Measurements from ENCODE around the gene RNF223.

GRCh38 chr1:1062348-1063163, 11.6 kb downstream of the RNF223 start:
- TF ChIP-seq CTCF (IDR thresholded peaks at IDR 0.05; ENCODE audit: control extremely low read depth in 1 of 3, insufficient read depth in 1 of 3, low read depth in 1 of 3, low read length in 3 of 3), result no peak
- no peak for TF ChIP-seq CHD2 (IDR thresholded peaks at IDR 0.05; ENCODE audit: low read length)
- no peak for TF ChIP-seq EZH2 (IDR thresholded peaks at IDR 0.05; ENCODE audit: low read depth, low read length, severe bottlenecking)
- no peak for TF ChIP-seq TEAD4 (IDR thresholded peaks at IDR 0.05; ENCODE audit: low read depth, low read length)
- TF ChIP-seq EP300 (IDR thresholded peaks at IDR 0.05; ENCODE audit: borderline replicate concordance in 1 of 2, low read depth in 2 of 2, low read length in 2 of 2), result no peak
- no peak for TF ChIP-seq POLR2AphosphoS5 (IDR thresholded peaks at IDR 0.05; ENCODE audit: low read depth, low read length)
- no peak for TF ChIP-seq SP1 (IDR thresholded peaks at IDR 0.05; ENCODE audit: low read depth, low read length)
- TF ChIP-seq ATF2 (IDR thresholded peaks at IDR 0.05; ENCODE audit: low read length), result no peak

Measured in H1 (cell line).